PFSK-1 (cell line): ENCODE measurements around the gene KCNMB1.

Experiments
- FOXP2 ChIP-seq: optimal IDR thresholded peaks from 2 replicates; pipeline ENCODE3; 2011; ENCODE audit warnings: borderline replicate concordance, control low read depth, inconsistent platforms; ENCODE audit not compliant: insufficient read depth; ENCODE audit errors: extremely low read length, extremely low read depth
- POLR2AphosphoS5 ChIP-seq: IDR thresholded peaks from 2 replicates; pipeline ENCODE4 v1.6.1; 2012; ENCODE audit warnings: low read depth, mild to moderate bottlenecking, control low read depth, low read length, moderate library complexity
- SIN3A ChIP-seq: IDR thresholded peaks from 2 replicates; pipeline ENCODE4 v1.6.1; 2012; ENCODE audit warnings: mild to moderate bottlenecking, low read length, moderate library complexity, borderline replicate concordance; ENCODE audit not compliant: insufficient read depth
- TAF1 ChIP-seq: IDR thresholded peaks from 2 replicates; pipeline ENCODE4 v1.6.1; 2012; ENCODE audit warnings: low read length, control low read depth, borderline replicate concordance; ENCODE audit not compliant: insufficient read depth
- TF ChIP-seq, protein P1 (sequence below), 2 experiments: IDR thresholded peaks; 2 replicates each; pipeline versions ENCODE4 v1.6.1 to v1.8.0; 2011 to 2012; ENCODE audit warnings: low read depth in 2 of 2, low read length in 2 of 2, control low read depth in 1 of 2, inconsistent platforms in 1 of 2, mild to moderate bottlenecking in 1 of 2, moderate library complexity in 1 of 2; ENCODE audit not compliant: insufficient read depth in 1 of 2

KCNMB1 gene

DNA sequence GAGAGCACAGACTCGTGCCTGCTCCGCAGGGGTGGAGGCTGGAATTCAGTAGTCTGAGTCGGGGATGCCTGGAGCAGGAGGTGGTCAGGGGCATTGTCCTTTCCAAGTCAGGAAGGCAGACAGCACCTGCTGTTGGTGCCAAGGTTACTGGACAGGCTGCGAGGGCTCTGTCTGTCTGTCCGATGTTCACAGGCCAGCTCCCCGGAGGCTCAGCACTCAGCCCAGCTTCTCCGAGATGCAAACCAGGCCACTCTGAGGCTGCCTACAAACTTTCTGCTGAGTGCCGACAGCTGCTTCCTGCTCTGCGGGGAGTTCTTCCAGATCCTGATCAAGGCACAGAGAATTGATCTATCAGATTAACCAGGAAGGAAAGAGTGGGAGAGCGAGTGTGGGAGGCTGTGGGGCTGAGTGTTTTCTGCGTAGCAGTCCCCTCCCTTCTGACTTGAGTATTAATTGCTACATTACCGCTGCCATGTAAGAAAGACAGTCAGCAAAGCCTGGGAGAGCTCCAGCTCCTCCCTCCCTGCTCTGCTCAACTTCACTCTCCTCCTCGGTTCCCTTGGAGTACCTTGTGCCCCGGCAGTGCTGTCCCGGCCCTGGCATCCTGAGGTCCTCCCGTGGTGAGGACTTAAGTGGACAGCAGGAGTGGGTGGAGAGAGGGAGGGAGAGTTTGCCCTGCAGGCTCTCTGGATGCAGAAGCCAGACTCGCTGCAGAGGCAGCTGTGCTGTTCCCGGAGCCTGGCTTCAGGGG is 36.0 kb downstream of the KCNMB1 start:
- TF ChIP-seq, protein P1, sequence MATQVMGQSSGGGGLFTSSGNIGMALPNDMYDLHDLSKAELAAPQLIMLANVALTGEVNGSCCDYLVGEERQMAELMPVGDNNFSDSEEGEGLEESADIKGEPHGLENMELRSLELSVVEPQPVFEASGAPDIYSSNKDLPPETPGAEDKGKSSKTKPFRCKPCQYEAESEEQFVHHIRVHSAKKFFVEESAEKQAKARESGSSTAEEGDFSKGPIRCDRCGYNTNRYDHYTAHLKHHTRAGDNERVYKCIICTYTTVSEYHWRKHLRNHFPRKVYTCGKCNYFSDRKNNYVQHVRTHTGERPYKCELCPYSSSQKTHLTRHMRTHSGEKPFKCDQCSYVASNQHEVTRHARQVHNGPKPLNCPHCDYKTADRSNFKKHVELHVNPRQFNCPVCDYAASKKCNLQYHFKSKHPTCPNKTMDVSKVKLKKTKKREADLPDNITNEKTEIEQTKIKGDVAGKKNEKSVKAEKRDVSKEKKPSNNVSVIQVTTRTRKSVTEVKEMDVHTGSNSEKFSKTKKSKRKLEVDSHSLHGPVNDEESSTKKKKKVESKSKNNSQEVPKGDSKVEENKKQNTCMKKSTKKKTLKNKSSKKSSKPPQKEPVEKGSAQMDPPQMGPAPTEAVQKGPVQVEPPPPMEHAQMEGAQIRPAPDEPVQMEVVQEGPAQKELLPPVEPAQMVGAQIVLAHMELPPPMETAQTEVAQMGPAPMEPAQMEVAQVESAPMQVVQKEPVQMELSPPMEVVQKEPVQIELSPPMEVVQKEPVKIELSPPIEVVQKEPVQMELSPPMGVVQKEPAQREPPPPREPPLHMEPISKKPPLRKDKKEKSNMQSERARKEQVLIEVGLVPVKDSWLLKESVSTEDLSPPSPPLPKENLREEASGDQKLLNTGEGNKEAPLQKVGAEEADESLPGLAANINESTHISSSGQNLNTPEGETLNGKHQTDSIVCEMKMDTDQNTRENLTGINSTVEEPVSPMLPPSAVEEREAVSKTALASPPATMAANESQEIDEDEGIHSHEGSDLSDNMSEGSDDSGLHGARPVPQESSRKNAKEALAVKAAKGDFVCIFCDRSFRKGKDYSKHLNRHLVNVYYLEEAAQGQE (IDR thresholded peaks at IDR 0.05; ENCODE audit: insufficient read depth in 1 of 2, low read depth in 2 of 2, low read length in 2 of 2) = 0 out of 4 replicates have a peak, but pooled peaks of 1 of the 2 experiments have one; percentile 19
- no peak for TF ChIP-seq SIN3A

DNA sequence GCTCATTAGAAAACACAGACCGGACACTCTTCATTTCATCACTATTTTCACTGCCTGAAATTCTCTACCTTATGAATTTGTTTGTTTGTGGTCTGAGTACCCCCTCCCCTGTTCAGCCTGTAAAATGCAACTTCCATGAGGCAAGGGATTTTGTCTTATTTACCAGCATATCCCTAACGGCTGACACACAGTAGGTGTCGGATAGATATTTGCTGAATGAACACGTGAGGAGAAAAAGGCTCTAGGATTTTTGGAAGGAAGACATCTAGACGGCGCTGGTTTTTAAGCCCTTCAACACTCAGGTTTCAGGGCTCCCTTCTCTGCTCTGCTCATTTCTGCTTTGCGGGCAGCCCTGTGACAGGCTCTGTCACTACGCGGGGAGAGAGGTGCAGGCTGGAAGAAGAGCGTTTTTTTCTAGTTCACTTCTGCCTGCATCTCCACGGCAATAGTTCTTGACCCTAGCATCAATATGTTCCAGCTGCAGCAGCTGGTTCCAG is 41.0 kb downstream of the KCNMB1 start:
- no peak for TF ChIP-seq SIN3A
- TF ChIP-seq TAF1 = no peak
- TF ChIP-seq POLR2AphosphoS5 = no peak
- TF ChIP-seq FOXP2 = no peak
- TF ChIP-seq, protein P1 (IDR thresholded peaks at IDR 0.05; ENCODE audit: insufficient read depth in 1 of 2, low read depth in 2 of 2, low read length in 2 of 2) = no peak

DNA sequence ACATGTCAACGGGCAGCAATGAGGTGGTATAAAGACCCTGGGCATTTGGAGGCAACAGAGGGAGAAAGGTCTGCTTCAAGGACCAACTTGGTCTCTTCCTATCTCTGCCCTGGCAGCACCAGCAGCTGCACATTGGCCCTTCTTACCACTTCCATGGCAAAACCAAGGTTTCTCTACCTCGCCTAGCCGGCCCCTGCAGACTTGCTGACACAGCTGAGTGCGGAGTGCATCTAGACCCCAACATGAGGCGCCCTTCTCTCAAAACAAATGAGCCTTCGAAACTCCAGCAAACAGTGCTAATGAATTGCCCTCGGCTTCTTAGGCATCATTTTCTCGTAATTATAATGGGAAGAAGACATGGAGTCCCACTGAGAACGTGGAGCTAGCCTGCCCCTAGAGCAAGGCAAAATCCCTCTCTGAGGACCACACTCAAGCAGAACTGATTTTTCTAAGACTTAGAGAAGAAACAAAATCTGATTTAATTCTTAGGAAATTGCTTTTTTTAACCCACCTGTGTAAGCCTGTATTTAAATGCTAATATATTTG is 42.1 kb downstream of the KCNMB1 start:
- TF ChIP-seq POLR2AphosphoS5 (no peak), TAF1 (no peak), SIN3A (no peak), FOXP2 (no peak)
- TF ChIP-seq, protein P1 (IDR thresholded peaks at IDR 0.05; ENCODE audit: insufficient read depth in 1 of 2, low read depth in 2 of 2, low read length in 2 of 2) = no peak

DNA sequence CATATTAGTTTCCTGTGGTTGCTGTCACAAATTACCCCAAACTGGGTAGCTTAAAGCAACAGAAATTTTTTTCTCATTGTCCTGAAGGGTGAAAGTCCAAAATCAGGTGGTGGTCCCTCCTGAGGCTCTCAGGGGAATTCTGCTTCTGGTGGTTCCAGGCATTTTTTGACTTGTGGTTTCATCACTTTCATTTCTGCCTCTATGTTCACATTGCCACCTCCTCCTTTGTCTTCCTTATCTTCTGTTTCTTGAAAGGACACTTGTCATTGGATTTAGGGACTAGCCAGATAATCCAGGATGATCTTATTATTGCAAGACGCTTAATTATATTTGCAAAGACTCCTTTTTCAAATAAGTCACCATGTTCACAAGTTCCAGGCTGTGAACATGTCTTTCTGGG is 43.2 kb downstream of the KCNMB1 start:
- no peak for TF ChIP-seq TAF1
- TF ChIP-seq, protein P1 (IDR thresholded peaks at IDR 0.05; ENCODE audit: insufficient read depth in 1 of 2, low read depth in 2 of 2, low read length in 2 of 2) = no peak
- no peak for TF ChIP-seq FOXP2
